Measurements from ENCODE around the gene RGL1.
A peak's percentile ranks its signal among the peaks of the same experiment; 100 is the strongest.

The RGL1 gene

DNA sequence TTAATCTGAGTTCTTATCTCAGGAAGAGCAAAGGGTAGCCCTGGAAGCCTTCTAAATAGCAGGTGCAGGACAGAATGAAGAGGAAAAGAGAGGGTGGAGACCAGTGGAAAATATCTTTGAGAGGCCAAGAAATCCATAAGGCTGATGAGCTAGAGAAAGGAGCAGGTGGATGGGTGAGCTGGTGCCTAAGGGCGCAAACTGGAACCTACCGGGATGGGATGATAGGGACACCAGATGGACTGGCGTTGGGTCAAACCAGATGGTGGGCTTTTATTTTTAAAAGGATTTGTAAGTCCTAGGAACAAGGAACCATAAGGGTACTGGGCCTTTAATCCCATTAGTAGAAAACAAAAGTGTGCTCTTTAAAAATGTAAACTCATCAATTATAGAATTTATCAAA is 59.7 kb downstream of the RGL1 start:
- no peak for DNase-seq (ENCODE audit: low read depth, low spot score)
- Histone ChIP-seq H3K9ac (ENCODE audit: insufficient read length, low read depth) (no peak overlapping the region), H3K4me3 (ENCODE audit: insufficient read length, low read depth) (no peak overlapping the region), H3K27me3 (ENCODE audit: insufficient read depth, insufficient read length) (no peaks in the 10 kb centered on the region), H3K4me1 (ENCODE audit: insufficient read depth, insufficient read length) (no peaks in the 10 kb centered on the region), H3K36me3 (ENCODE audit: insufficient read depth, insufficient read length, low read length) (peaks cover 11% of the 10 kb centered on the region), H3K9me3 (ENCODE audit: insufficient read depth, low read length) (no peaks in the 10 kb centered on the region)
- TF ChIP-seq YY1 (IDR thresholded peaks at IDR 0.05; ENCODE audit: insufficient read depth, insufficient read length) (no peak), SUZ12 (IDR thresholded peaks at IDR 0.05; ENCODE audit: extremely low read depth, insufficient read depth, insufficient read length) (no peak), ZNF274 (IDR thresholded peaks at IDR 0.05; ENCODE audit: low read depth, low read length) (no peak)

DNA sequence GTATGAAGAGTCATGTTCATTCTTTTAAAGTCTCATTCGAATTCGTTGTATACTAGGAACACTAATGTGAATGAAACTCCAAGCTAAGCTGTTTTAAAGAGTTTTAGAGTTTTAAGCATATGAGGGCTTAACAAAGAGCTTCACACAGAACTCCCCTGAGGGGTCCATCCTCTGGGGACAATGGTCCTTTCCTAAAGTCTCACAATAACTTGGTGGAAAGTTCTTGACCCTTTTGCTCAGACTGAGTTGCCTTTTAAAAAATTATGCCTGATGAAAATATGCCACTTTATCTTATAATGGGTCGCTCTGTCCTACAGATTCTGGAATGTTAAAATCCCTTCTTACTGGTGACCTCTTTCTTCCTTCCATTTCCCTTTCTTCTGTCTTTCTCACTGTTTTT is 64.3 kb downstream of the RGL1 start:
- Histone ChIP-seq H3K36me3 (ENCODE audit: insufficient read depth, insufficient read length, low read length) (peaks cover 10% of the 10 kb centered on the region), H3K4me3 (ENCODE audit: insufficient read length, low read depth) (no peak overlapping the region), H3K9ac (ENCODE audit: insufficient read length, low read depth) (no peak overlapping the region), H3K9me3 (ENCODE audit: insufficient read depth, low read length) (no peaks in the 10 kb centered on the region), H3K4me1 (ENCODE audit: insufficient read depth, insufficient read length) (no peaks in the 10 kb centered on the region), H3K27me3 (ENCODE audit: insufficient read depth, insufficient read length) (no peaks in the 10 kb centered on the region)
- DNase-seq (ENCODE audit: low read depth, low spot score) = no peak
- no peak for TF ChIP-seq ZNF274 (IDR thresholded peaks at IDR 0.05; ENCODE audit: low read depth, low read length)
- TF ChIP-seq YY1 (IDR thresholded peaks at IDR 0.05; ENCODE audit: insufficient read depth, insufficient read length) = no peak
- no peak for TF ChIP-seq SUZ12 (IDR thresholded peaks at IDR 0.05; ENCODE audit: extremely low read depth, insufficient read depth, insufficient read length)

DNA sequence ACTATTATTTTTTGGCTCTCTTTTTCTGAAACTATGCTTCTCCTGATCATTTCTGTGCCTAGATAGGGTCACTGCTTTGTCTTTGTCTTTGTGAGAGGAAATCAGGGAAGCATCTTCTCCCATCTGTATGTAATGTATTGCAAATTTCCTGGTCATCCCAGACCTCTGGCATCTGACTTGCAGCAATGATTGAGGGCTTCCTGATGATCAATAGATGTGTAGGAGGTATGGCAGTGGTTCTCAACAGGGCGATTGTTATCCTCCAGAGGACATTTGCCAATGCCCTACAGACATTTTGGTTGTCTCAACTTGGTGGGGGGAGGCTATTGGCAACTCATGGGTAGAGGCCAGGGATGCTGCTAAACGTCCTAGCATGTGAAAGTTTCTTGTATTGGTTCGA is 64.7 kb downstream of the RGL1 start:
- no peaks in the 10 kb centered on the region for H3K9me3 ChIP-seq (ENCODE audit: insufficient read depth, low read length)

DNA sequence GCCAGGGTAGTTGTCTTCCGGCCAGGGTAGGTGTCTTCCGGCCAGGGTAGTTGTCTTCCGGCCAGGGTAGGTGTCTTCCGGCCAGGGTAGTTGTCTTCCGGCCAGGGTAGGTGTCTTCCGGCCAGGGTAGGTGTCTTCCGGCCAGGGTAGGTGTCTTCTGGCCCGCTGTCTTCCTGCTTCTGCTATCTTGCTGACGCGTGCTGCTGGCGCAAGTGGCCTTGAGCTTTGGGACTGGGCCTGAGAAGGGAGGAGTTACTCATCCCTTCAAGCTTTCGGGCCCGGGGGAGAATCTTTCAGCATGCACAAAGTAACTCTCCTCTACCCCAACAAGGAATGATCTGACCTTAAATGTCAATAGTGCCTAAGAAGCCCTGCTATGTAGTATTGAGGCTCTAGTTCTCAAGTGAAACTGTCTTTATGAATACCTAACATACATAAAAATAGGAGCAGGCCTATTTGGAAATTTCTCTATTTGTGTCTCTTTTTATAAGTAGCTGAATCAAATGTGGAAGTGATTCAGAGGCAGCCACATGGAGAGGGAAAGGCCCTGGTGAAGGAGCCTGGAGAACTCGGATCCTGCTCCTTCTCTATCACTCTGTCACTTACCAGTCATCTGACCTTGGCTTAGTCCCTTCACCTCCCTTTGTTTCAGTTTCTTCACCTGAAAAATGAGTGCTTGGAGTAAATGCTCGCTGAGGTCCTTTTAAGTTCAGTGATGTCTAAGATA is 65.6 kb downstream of the RGL1 start:
- H3K4me1 ChIP-seq (ENCODE audit: insufficient read depth, insufficient read length) = no peaks in the 10 kb centered on the region
- no peak overlapping the region for H3K4me3 ChIP-seq (ENCODE audit: insufficient read length, low read depth)
- H3K27me3 ChIP-seq (ENCODE audit: insufficient read depth, insufficient read length) = no peaks in the 10 kb centered on the region
- DNase-seq (ENCODE audit: low read depth, low spot score) = no peak
- H3K9ac ChIP-seq (ENCODE audit: insufficient read length, low read depth) = no peak overlapping the region
- TF ChIP-seq YY1 (IDR thresholded peaks at IDR 0.05; ENCODE audit: insufficient read depth, insufficient read length) (no peak), SUZ12 (IDR thresholded peaks at IDR 0.05; ENCODE audit: extremely low read depth, insufficient read depth, insufficient read length) (no peak)
- H3K36me3 ChIP-seq (ENCODE audit: insufficient read depth, insufficient read length, low read length) = peaks cover 17% of the 10 kb centered on the region
- H3K9me3 ChIP-seq (ENCODE audit: insufficient read depth, low read length) = no peaks in the 10 kb centered on the region

More for the DNA sequence above, 64.7 kb downstream of the RGL1 start:
- TF ChIP-seq YY1 (IDR thresholded peaks at IDR 0.05; ENCODE audit: insufficient read depth, insufficient read length) (no peak), ZNF274 (IDR thresholded peaks at IDR 0.05; ENCODE audit: low read depth, low read length) (no peak), SUZ12 (IDR thresholded peaks at IDR 0.05; ENCODE audit: extremely low read depth, insufficient read depth, insufficient read length) (no peak)
- H3K27me3 ChIP-seq (ENCODE audit: insufficient read depth, insufficient read length) = no peaks in the 10 kb centered on the region
- peaks cover 13% of the 10 kb centered on the region for H3K36me3 ChIP-seq (ENCODE audit: insufficient read depth, insufficient read length, low read length)
- no peak overlapping the region for H3K4me3 ChIP-seq (ENCODE audit: insufficient read length, low read depth)
- no peak for DNase-seq (ENCODE audit: low read depth, low spot score)
- H3K4me1 ChIP-seq (ENCODE audit: insufficient read depth, insufficient read length) = no peaks in the 10 kb centered on the region
- H3K9ac ChIP-seq (ENCODE audit: insufficient read length, low read depth) = no peak overlapping the region

DNA sequence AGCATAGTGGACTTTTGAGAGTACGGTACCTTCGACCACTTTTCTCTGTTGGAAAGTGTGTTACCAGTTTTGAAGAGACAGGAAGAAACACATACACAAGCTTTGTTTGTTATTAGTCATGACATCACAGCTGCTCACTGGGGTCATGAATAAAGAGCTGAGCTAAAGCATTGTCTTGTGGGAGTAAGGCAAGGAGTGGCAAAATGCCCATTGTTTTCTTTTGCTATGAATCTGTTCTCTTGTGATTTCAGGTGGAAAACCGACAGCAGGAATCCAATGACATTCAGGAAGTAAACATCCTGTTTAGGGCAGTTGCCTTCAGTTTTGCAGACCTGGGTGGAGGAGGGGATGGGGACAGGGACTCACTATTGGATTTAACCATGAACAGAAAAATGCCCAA is 66.2 kb downstream of the RGL1 start:
- no peak overlapping the region for H3K4me3 ChIP-seq (ENCODE audit: insufficient read length, low read depth)
- H3K27me3 ChIP-seq (ENCODE audit: insufficient read depth, insufficient read length) = no peaks in the 10 kb centered on the region
- H3K36me3 ChIP-seq (ENCODE audit: insufficient read depth, insufficient read length, low read length) = peaks cover 17% of the 10 kb centered on the region
- TF ChIP-seq SUZ12 (IDR thresholded peaks at IDR 0.05; ENCODE audit: extremely low read depth, insufficient read depth, insufficient read length) (no peak), YY1 (IDR thresholded peaks at IDR 0.05; ENCODE audit: insufficient read depth, insufficient read length) (no peak), ZNF274 (IDR thresholded peaks at IDR 0.05; ENCODE audit: low read depth, low read length) (no peak)
- peak; percentile 28 for DNase-seq (ENCODE audit: low read depth, low spot score)
- no peaks in the 10 kb centered on the region for H3K4me1 ChIP-seq (ENCODE audit: insufficient read depth, insufficient read length)
- H3K9me3 ChIP-seq (ENCODE audit: insufficient read depth, low read length) = no peaks in the 10 kb centered on the region
- H3K9ac ChIP-seq (ENCODE audit: insufficient read length, low read depth) = no peak overlapping the region

DNA sequence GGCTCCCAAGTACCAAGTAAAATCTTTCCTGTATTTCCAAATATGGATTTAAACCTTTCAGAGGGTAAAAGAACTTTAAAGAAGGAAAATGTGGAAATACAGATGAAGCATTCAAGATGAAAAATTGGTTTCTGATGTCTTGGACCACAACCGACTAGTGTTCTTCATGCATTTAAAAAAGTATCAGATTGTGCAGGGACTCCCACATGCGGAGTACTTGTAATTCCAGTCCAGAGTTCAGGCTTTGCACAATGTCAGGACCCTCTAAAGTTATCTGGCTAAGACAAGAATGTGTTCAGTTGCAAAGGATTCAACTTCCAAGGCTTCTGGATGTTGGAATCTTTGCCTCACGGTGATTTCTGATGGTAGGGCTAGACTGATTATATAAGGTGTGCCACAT is 66.7 kb downstream of the RGL1 start:
- no peaks in the 10 kb centered on the region for H3K27me3 ChIP-seq (ENCODE audit: insufficient read depth, insufficient read length)
- H3K4me1 ChIP-seq (ENCODE audit: insufficient read depth, insufficient read length) = no peaks in the 10 kb centered on the region
- TF ChIP-seq YY1 (IDR thresholded peaks at IDR 0.05; ENCODE audit: insufficient read depth, insufficient read length) = no peak
- no peak for TF ChIP-seq ZNF274 (IDR thresholded peaks at IDR 0.05; ENCODE audit: low read depth, low read length)
- no peak for TF ChIP-seq SUZ12 (IDR thresholded peaks at IDR 0.05; ENCODE audit: extremely low read depth, insufficient read depth, insufficient read length)
- H3K9ac ChIP-seq (ENCODE audit: insufficient read length, low read depth) = no peak overlapping the region
- H3K9me3 ChIP-seq (ENCODE audit: insufficient read depth, low read length) = no peaks in the 10 kb centered on the region
- peaks cover 14% of the 10 kb centered on the region for H3K36me3 ChIP-seq (ENCODE audit: insufficient read depth, insufficient read length, low read length)
- DNase-seq (ENCODE audit: low read depth, low spot score) = no peak
- H3K4me3 ChIP-seq (ENCODE audit: insufficient read length, low read depth) = no peak overlapping the region

DNA sequence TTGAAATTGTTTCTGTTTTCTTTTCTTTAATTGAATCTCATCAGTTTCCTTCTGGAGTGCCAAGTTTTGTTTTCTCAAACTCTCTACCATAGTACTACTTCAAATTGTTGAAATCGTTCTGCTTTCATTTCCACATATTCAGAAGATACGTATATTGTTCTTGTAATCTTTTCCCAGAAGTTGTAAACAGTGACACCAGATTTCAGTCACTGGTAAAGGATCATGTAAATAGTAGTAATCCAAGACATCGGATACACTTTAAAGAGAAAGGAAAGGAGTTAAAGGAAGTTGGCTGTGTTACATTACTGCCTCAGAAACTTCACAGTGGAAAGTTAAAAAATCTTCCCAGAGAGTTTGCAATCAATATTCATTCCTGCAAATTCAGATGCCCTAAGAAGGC is 67.5 kb downstream of the RGL1 start:
- Histone ChIP-seq H3K27me3 (ENCODE audit: insufficient read depth, insufficient read length) (no peaks in the 10 kb centered on the region), H3K4me1 (ENCODE audit: insufficient read depth, insufficient read length) (no peaks in the 10 kb centered on the region), H3K4me3 (ENCODE audit: insufficient read length, low read depth) (no peak overlapping the region), H3K9ac (ENCODE audit: insufficient read length, low read depth) (no peak overlapping the region), H3K9me3 (ENCODE audit: insufficient read depth, low read length) (no peaks in the 10 kb centered on the region), H3K36me3 (ENCODE audit: insufficient read depth, insufficient read length, low read length) (peaks cover 12% of the 10 kb centered on the region)
- no peak for DNase-seq (ENCODE audit: low read depth, low spot score)
- TF ChIP-seq SUZ12 (IDR thresholded peaks at IDR 0.05; ENCODE audit: extremely low read depth, insufficient read depth, insufficient read length) = no peak
- TF ChIP-seq YY1 (IDR thresholded peaks at IDR 0.05; ENCODE audit: insufficient read depth, insufficient read length) = no peak
- no peak for TF ChIP-seq ZNF274 (IDR thresholded peaks at IDR 0.05; ENCODE audit: low read depth, low read length)
